H9 (cell line): ENCODE data around the gene CD226. TPM values are rescaled to one million over a fixed set of nuclear protein-coding genes. Genes with fewer than 3 reads are reported as not detected.

Experiments
- DNase-seq: peaks from one replicate; pipeline ENCODE4 v3.0.0-alpha.2; 2017
- H2AFZ ChIP-seq: one replicate; pipeline ENCODE4 v1.6.1; 2013; ENCODE audit warnings: mild to moderate bottlenecking, low read length, control low read depth, moderate library complexity
- H2AK5ac ChIP-seq: 2 replicates; pipeline ENCODE4 v1.6.1; 2013; ENCODE audit warnings: low read length, control low read depth, mixed read lengths; ENCODE audit not compliant: insufficient read length
- H2BK120ac ChIP-seq: one replicate; pipeline ENCODE4 v1.6.1; 2013; ENCODE audit warnings: low read depth, mild to moderate bottlenecking, low read length, control low read depth, inconsistent platforms; ENCODE audit not compliant: poor library complexity, severe bottlenecking
- H2BK12ac ChIP-seq: 2 replicates; pipeline ENCODE4 v1.6.1; 2013; ENCODE audit warnings: low read length, control low read depth, mixed read lengths, low read depth; ENCODE audit not compliant: insufficient read length
- H2BK15ac ChIP-seq: 2 replicates; pipeline ENCODE4 v1.6.1; 2013; ENCODE audit warnings: low read depth, low read length, control low read depth
- H2BK20ac ChIP-seq: one replicate; pipeline ENCODE4 v1.6.1; 2013; ENCODE audit warnings: low read depth, mild to moderate bottlenecking, low read length, control low read depth, inconsistent platforms; ENCODE audit not compliant: poor library complexity, severe bottlenecking
- H2BK5ac ChIP-seq: 2 replicates; pipeline ENCODE4 v1.6.1; 2013; ENCODE audit warnings: low read length, control low read depth, mixed read lengths; ENCODE audit not compliant: insufficient read length
- H3K14ac ChIP-seq: 2 replicates; pipeline ENCODE4 v1.6.1; 2013; ENCODE audit warnings: low read length, control low read depth; ENCODE audit not compliant: insufficient read depth
- H3K18ac ChIP-seq: 2 replicates; pipeline ENCODE4 v1.6.1; 2013; ENCODE audit warnings: low read depth, mild to moderate bottlenecking, mixed read lengths, low read length, control low read depth; ENCODE audit not compliant: insufficient read length
- H3K23ac ChIP-seq: 2 replicates; pipeline ENCODE4 v1.6.1; 2013; ENCODE audit warnings: low read length, control low read depth, mixed read lengths, low read depth; ENCODE audit not compliant: insufficient read length
- H3K23me2 ChIP-seq: 2 replicates; pipeline ENCODE4 v1.6.1; 2013; ENCODE audit warnings: low read depth, mild to moderate bottlenecking, mixed read lengths, low read length, control low read depth; ENCODE audit not compliant: insufficient read length, poor library complexity, severe bottlenecking
- H3K27ac ChIP-seq: 2 replicates; pipeline ENCODE4 v1.5.1; 2013; ENCODE audit warnings: low read length, control low read depth, mixed read lengths, low read depth; ENCODE audit not compliant: insufficient read length
- H3K27me3 ChIP-seq: 2 replicates; pipeline ENCODE4 v1.6.1; 2013; ENCODE audit warnings: low read length, control low read depth, inconsistent platforms; ENCODE audit not compliant: insufficient read depth
- H3K4ac ChIP-seq: 2 replicates; pipeline ENCODE4 v1.6.1; 2013; ENCODE audit warnings: low read depth, mild to moderate bottlenecking, control low read depth, inconsistent platforms, low read length, moderate library complexity
- H3K4me1 ChIP-seq: 2 replicates; pipeline ENCODE4 v1.6.1; 2013; ENCODE audit warnings: low read length, control low read depth, inconsistent platforms; ENCODE audit not compliant: insufficient read depth
- H3K4me2 ChIP-seq: 2 replicates; pipeline ENCODE4 v1.6.1; 2013; ENCODE audit warnings: low read length, control low read depth, mixed read lengths; ENCODE audit not compliant: insufficient read length, insufficient read depth
- H3K56ac ChIP-seq: 2 replicates; pipeline ENCODE4 v1.6.1; 2013; ENCODE audit warnings: low read depth, mild to moderate bottlenecking, mixed read lengths, low read length, control low read depth; ENCODE audit not compliant: insufficient read length
- H3K79me1 ChIP-seq: 2 replicates; pipeline ENCODE4 v1.6.1; 2013; ENCODE audit warnings: low read depth, mild to moderate bottlenecking, moderate library complexity, low read length, control low read depth, inconsistent platforms; ENCODE audit not compliant: insufficient read depth, poor library complexity, severe bottlenecking
- H3K79me2 ChIP-seq: 2 replicates; pipeline ENCODE4 v1.6.1; 2013; ENCODE audit warnings: low read length, control low read depth, inconsistent platforms; ENCODE audit not compliant: insufficient read depth
- H3K9ac ChIP-seq: 2 replicates; pipeline ENCODE4 v1.6.1; 2013; ENCODE audit warnings: low read length, control low read depth, mixed read lengths; ENCODE audit not compliant: insufficient read length; ENCODE audit errors: extremely low read depth
- H3K9me3 ChIP-seq: one replicate; pipeline ENCODE4 v1.6.1; 2013; ENCODE audit warnings: low read depth, low read length, inconsistent platforms; ENCODE audit not compliant: control insufficient read depth
- H3T11ph ChIP-seq: one replicate; pipeline ENCODE4 v1.6.1; 2013; ENCODE audit warnings: mild to moderate bottlenecking, low read length, control low read depth, inconsistent platforms
- H4K20me1 ChIP-seq: one replicate; pipeline ENCODE4 v1.6.1; 2013; ENCODE audit not compliant: control insufficient read depth, insufficient read length, insufficient read depth
- H4K5ac ChIP-seq: 2 replicates; pipeline ENCODE4 v1.6.1; 2013; ENCODE audit warnings: low read depth, mild to moderate bottlenecking, mixed read lengths, low read length, control low read depth; ENCODE audit not compliant: insufficient read length
- H4K8ac ChIP-seq: replicated peaks from 2 replicates; pipeline ENCODE4 v1.6.1; 2013; ENCODE audit warnings: low read length, control low read depth, mixed read lengths, low read depth; ENCODE audit not compliant: insufficient read length
- H4K91ac ChIP-seq: 2 replicates; pipeline ENCODE4 v1.6.1; 2013; ENCODE audit warnings: low read depth, mild to moderate bottlenecking, moderate library complexity, mixed read lengths, low read length, control low read depth; ENCODE audit not compliant: insufficient read length
- H3K27ac Mint-ChIP-seq, 3 experiments: 2 replicates in 2 of 3; 3 replicates in 1 of 3; pipeline ENCODE4 v1.8.0; 2020 to 2021; ENCODE audit warnings: mixed read lengths in 3 of 3, mild to moderate bottlenecking in 1 of 3, moderate library complexity in 1 of 3
- H3K27me3 Mint-ChIP-seq: 2 replicates; pipeline ENCODE4 v1.8.0; 2021; ENCODE audit warnings: low read depth, mild to moderate bottlenecking, moderate library complexity, mixed read lengths
- H3K36me3 Mint-ChIP-seq, 3 experiments: 2 replicates in 2 of 3; 3 replicates in 1 of 3; pipeline ENCODE4 v1.8.0; 2020 to 2021; ENCODE audit warnings: low read depth in 3 of 3, mixed read lengths in 3 of 3; ENCODE audit not compliant: insufficient read depth in 1 of 3
- H3K4me1 Mint-ChIP-seq, 2 experiments: 2 replicates each; pipeline ENCODE4 v1.8.0; 2020; ENCODE audit warnings: mixed read lengths in 2 of 2
- H3K4me3 Mint-ChIP-seq, 2 experiments: 2 replicates in 1 of 2; 3 replicates in 1 of 2; pipeline ENCODE4 v1.8.0; 2020 to 2021; ENCODE audit warnings: mild to moderate bottlenecking in 2 of 2, mixed read lengths in 2 of 2, moderate library complexity in 1 of 2
- H3K9me3 Mint-ChIP-seq, 2 experiments: 2 replicates in 1 of 2; 3 replicates in 1 of 2; pipeline ENCODE4 v1.8.0; 2020; ENCODE audit warnings: mild to moderate bottlenecking in 2 of 2, mixed read lengths in 2 of 2, moderate library complexity in 1 of 2
- CTCF ChIP-seq: fragments of 200-600 bp; sonication (generic); conservative IDR thresholded peaks from 3 replicates; pipeline ENCODE4 v1.8.0; 2021; ENCODE audit warnings: antibody characterized with exemption, mild to moderate bottlenecking
- WGBS: extraction: QIAGEN DNeasy Blood & Tissue Kit; methylation state at CpG from one replicate; pipeline ENCODE4 v1.1.7; 2013; ENCODE audit warnings: missing lambda C conversion rate, low lambda C conversion rate, mixed read lengths; ENCODE audit not compliant: insufficient read length; ENCODE audit errors: extremely low coverage; 5-methylcytosine and 5-hydroxymethylcytosine counted together
- total RNA-seq: library from RNA; stranded (reverse); gene quantifications from 2 replicates; pipeline ENCODE4 v1.2.1, GENCODE V29; 2021

Gene CD226
- total RNA-seq, 1 experiment from 2014 or later = not detected

- H3K4me1 ChIP-seq = no peaks in the 10 kb centered on the region
- H4K5ac ChIP-seq = no peak overlapping the region
- Mint-ChIP-seq H3K4me3 (no peak overlapping the region), H3K27ac (no peak overlapping the region; a peak in 1 of 7 replicates), H3K27me3 (no peaks in the 10 kb centered on the region), H3K9me3 (peaks cover 0 to 4% of the 10 kb centered on the region in 2 experiments; a peak in 2 of 5 replicates), H3K4me1 (no peaks in the 10 kb centered on the region), H3K36me3 (no peaks in the 10 kb centered on the region; a peak in 2 of 7 replicates)
- TF ChIP-seq CTCF = no peak
- H3K23me2 ChIP-seq = no peaks in the 10 kb centered on the region
- H2BK120ac ChIP-seq = no peak overlapping the region
- no peak overlapping the region for H3K9ac ChIP-seq
- H3K27me3 ChIP-seq = no peaks in the 10 kb centered on the region
- H3K9me3 ChIP-seq = no peaks in the 10 kb centered on the region
- no peak overlapping the region for H3T11ph ChIP-seq
- no peak overlapping the region for H2BK15ac ChIP-seq
- H3K79me2 ChIP-seq = no peaks in the 10 kb centered on the region
- no peak overlapping the region for H4K8ac ChIP-seq
- DNase-seq = no peak
- no peak overlapping the region for H3K4me2 ChIP-seq
- H3K56ac ChIP-seq = no peak overlapping the region
- H3K18ac ChIP-seq = no peak overlapping the region
- no peak overlapping the region for H2AK5ac ChIP-seq
- H3K23ac ChIP-seq = no peak overlapping the region
- H3K27ac ChIP-seq = no peak overlapping the region
- no peaks in the 10 kb centered on the region for H4K20me1 ChIP-seq
- H4K91ac ChIP-seq = no peak overlapping the region
- H3K79me1 ChIP-seq = no peaks in the 10 kb centered on the region
- no peak overlapping the region for H2BK20ac ChIP-seq
- no peak overlapping the region for H2BK12ac ChIP-seq
- no peak overlapping the region for H3K14ac ChIP-seq
- WGBS = no CpG with 5 or more reads among the region's 2 CpGs
- H2BK5ac ChIP-seq = no peak overlapping the region
- no peak overlapping the region for H3K4ac ChIP-seq
- no peak overlapping the region for H2AFZ ChIP-seq
Measured at GRCh38 chr18:69808399-69808798, 139.3 kb downstream of the CD226 start.
